ENCODE data around the gene ORMDL3.

Gene ORMDL3

GRCh38 chr17:39939106-39939505 lies 11.7 kb upstream of the ORMDL3 start:
- no peak for TF ChIP-seq CTCF (IDR thresholded peaks at IDR 0.05; ENCODE audit: borderline replicate concordance, insufficient read depth, low read depth, low read length)
- H3K4me3 ChIP-seq (ENCODE audit: low read depth, low read length) = no peak overlapping the region

GRCh38 chr17:39938140-39938869 lies 10.9 kb upstream of the ORMDL3 start:
- H3K4me3 ChIP-seq (ENCODE audit: low read depth, low read length) = no peak overlapping the region

GRCh38 chr17:39937447-39937846 lies 10.0 kb upstream of the ORMDL3 start:
- H3K4me3 ChIP-seq (ENCODE audit: low read depth, low read length) = no peak overlapping the region
- no peak for TF ChIP-seq CTCF (IDR thresholded peaks at IDR 0.05; ENCODE audit: borderline replicate concordance, insufficient read depth, low read depth, low read length)

More at GRCh38 chr17:39938140-39938869, 10.9 kb upstream of the ORMDL3 start:
- TF ChIP-seq CTCF (IDR thresholded peaks at IDR 0.05; ENCODE audit: borderline replicate concordance, insufficient read depth, low read depth, low read length) = no peak

- no peak for TF ChIP-seq CTCF (IDR thresholded peaks at IDR 0.05; ENCODE audit: borderline replicate concordance, insufficient read depth, low read depth, low read length)
- H3K4me3 ChIP-seq (ENCODE audit: low read depth, low read length) = no peak overlapping the region
Measured at GRCh38 chr17:39935909-39936308, 8.5 kb upstream of the ORMDL3 start.

GRCh38 chr17:39934324-39934723 lies 6.9 kb upstream of the ORMDL3 start:
- TF ChIP-seq CTCF (IDR thresholded peaks at IDR 0.05; ENCODE audit: borderline replicate concordance, insufficient read depth, low read depth, low read length) = no peak

GRCh38 chr17:39933912-39934311 lies 6.5 kb upstream of the ORMDL3 start:
- no peak for TF ChIP-seq CTCF (IDR thresholded peaks at IDR 0.05; ENCODE audit: borderline replicate concordance, insufficient read depth, low read depth, low read length)
- H3K4me3 ChIP-seq (ENCODE audit: low read depth, low read length) = no peak overlapping the region

More at GRCh38 chr17:39934324-39934723, 6.9 kb upstream of the ORMDL3 start:
- no peak overlapping the region for H3K4me3 ChIP-seq (ENCODE audit: low read depth, low read length)
